GM21737 (cell line): Measurements from ENCODE around the gene ITPKB.
"Not testable (repeated sequence)": the region's sequence is repeated elsewhere in the genome, so short reads cannot be mapped to it uniquely, and the experiment has no call there.

ENCODE experiments used
- ATAC-seq: cut with Tn5 transposase; IDR thresholded peaks from one replicate; pipeline ENCODE4 v1.9.1; 2021; ENCODE audit warnings: mild to moderate bottlenecking, moderate library complexity; ENCODE audit not compliant: unreplicated experiment

Gene ITPKB

GRCh38 chr1:226761322-226761721, 22.2 kb upstream of the ITPKB start:
- no peak for ATAC-seq

DNA sequence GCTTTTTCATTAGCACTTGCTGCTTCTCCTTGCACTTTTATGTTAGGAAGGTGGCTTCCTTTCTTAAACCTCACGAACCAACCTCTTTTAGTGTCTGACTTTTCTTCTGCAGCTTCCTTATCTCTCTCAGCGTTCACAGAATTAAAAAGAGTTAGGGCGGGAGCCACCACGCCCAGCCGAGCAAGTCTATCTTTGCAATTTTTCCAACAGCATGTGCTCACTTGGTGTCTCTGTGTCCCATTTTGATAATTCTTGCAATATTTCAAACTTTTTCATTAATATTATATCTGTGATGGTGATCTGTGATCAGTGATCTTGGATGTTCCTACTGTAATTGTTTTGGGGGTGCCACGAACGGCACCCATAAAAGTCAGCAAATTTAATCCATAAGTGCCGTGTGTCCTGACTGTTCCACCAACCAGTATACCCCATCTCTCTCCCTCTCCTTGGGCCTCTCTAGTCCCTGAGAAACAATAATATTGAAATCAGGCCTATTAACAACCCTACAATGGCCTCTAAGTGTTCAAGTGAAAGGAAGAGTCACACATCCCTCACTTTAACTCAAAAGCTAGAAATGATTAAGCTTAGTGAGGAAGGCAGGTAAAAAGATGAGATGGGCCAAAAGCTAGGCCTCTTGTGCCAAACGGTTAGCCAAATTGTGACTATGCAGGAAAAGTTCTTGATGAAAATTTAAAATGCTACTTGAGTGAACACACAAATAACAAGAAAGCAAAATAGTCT, 15.9 kb upstream of the ITPKB start:
- ATAC-seq = no peak

DNA sequence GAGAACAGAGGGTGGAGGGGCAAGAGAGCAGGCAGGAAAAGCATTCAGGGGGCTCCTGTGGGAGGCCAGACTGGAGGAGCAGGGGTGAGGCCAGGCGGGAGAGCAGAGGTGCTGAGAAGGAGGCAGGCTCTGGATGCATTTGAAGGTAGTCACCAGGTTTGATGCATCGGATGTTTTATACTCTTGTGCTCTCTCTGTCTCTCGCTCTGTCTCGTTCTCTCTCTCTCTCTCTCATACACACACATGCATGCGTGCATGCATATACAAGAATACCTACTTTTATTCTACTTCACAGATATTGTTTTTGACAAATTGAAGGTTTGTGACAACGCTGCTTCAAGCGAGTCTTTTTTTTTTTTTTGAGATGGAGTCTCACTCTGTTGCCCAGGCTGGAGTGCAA, 15.0 kb upstream of the ITPKB start:
- ATAC-seq = no peak

DNA sequence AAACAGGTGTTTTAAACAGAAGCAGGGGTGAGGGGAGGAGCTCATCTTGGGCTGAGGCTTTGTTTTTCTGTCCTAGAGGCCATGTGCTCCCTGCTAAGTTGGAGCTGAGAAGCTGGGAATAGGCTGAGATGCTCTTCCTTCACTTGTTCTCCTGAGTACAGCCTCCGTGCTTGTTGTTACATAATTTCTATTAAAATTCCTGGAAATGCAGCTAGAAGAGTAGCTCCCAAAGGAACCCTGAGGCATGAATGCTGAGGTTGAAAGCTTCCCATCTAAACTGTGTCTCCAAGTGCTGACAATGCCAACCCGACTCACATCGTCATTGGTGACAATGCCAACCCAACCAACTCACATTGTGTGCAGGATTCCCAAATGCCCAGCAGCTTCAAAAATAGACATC, 12.6 kb upstream of the ITPKB start:
- no peak for ATAC-seq

GRCh38 chr1:226751214-226751613, 12.1 kb upstream of the ITPKB start:
- ATAC-seq = no peak

DNA sequence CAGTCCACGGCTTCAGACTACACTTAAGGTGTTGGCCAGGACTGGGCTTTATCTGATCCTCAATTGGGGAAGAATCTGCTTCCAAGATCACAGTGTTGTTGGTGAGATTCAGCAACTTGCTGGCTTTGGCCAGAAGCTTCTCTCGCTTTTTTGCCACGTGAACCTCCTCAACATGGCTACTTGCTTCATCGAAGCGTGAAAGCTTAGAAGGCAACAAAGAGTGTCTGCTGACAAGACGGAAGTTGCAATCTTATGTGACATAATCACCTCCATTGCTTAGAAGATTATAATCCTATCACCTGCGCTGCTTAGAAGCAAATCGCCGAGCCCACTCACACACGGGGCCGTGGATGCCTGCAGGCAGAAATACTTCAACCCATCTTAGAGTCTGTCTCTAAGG, 10.4 kb upstream of the ITPKB start:
- no peak for ATAC-seq

DNA sequence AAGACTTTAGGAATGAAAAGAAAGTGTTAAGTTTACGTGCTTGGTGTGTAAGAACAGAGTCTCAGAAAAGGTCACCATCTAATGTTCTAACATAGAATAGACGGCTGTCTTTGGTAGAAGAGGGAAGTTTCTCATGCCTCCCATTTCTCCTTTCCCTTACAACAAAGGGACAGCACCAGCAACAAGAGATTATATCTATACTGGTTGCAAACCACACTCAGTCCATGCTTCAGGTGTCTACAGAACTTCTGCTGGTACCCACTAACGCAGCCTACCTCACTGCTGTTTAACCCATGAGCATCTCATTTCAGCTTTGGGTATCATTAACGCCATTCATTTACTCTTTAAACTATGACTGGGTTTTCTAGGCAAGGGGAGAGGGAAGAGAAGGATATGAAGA, 9.2 kb upstream of the ITPKB start:
- ATAC-seq = no peak

DNA sequence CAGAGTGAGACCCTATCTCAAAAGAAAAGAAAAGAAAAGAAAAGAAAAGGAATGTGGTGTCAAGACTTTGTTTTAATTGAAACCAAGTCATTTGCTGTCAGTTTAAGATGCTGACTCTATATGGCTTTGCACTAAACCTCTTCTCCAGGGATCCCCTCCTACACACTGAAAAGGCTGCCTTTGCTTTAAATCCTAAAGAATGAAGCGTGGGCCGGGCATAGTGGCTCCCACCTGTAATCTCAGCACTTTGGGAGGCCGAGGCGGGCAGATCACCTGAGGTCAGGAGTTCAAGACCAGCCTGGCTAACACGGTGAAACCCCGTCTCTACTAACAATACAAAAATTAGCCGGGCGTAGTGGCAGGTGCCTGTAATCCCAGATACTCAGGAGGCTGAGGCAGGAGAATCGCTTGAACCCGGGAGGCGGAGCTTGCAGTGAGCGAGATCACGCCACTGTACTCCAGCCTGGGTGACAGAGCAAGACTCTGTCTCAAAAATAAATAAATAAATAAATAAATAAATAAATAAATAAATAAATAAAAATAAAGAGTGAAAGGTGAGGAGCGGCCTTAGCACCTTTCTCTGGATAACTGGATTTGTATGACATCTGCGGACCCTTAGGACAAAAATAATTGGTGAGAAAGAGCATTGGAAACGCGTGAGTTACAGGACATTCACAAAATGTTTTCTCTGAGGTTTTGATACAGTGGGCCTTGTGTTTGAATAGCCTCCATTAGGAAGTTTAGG, 8.6 kb upstream of the ITPKB start:
- not testable (repeated sequence) for ATAC-seq

- no peak for ATAC-seq
Observed at GRCh38 chr1:226743259-226743658, 4.2 kb upstream of the ITPKB start.

DNA sequence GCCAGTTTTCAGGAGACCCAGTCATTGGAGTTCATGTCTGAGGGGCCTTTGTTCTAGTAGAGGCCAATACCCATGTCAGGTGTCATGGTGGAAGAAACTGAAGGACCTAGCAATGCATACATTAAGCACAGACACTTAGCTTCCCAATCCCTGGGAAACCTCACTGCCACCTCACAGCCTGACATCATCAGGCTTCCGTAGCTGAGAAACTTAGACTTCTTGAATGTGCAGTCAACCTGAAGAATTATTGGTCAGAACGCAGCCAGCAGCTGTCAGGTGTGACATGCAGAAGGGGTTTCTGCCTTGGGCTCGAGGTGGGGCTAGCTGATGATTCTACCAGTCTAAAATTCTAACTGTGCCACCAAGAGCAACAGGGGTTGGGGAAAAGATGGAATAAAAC, 1.9 kb upstream of the ITPKB start:
- ATAC-seq = no peak

GRCh38 chr1:226739696-226740065, 599 bp upstream of the ITPKB start:
- ATAC-seq = no peak

GRCh38 chr1:226738421-226738994, 574 bp downstream of the ITPKB start:
- ATAC-seq = no peak

DNA sequence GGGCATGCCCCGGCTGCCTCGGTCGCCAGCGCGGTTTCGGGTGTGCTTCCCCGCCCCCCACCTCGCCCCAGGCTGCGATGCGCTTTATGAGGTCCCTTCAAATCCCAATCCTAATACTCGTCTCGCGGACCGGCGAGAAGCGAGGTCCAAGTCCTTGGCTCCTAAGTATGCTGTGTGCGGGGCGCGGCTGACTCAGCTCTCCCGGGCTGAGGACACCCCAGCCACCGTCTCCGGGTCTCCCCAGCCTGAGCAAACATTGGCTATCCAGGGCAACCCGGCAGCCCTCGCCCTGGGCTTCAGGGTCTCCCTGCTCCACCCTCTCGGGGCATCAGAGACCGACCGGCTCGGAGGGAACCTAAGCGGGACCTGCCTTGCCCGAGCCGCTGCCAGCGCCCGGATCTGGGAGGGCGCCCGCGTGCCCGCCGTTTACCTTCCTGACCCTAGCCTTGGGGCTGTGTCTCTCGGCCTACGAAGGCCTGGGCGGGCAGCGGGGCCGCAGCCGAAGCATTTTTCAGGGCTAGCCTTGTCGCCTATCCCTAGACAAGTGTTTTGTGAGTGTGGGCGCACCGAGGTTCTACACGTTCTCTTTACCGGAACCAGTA, 1.2 kb downstream of the ITPKB start:
- ATAC-seq = no peak

DNA sequence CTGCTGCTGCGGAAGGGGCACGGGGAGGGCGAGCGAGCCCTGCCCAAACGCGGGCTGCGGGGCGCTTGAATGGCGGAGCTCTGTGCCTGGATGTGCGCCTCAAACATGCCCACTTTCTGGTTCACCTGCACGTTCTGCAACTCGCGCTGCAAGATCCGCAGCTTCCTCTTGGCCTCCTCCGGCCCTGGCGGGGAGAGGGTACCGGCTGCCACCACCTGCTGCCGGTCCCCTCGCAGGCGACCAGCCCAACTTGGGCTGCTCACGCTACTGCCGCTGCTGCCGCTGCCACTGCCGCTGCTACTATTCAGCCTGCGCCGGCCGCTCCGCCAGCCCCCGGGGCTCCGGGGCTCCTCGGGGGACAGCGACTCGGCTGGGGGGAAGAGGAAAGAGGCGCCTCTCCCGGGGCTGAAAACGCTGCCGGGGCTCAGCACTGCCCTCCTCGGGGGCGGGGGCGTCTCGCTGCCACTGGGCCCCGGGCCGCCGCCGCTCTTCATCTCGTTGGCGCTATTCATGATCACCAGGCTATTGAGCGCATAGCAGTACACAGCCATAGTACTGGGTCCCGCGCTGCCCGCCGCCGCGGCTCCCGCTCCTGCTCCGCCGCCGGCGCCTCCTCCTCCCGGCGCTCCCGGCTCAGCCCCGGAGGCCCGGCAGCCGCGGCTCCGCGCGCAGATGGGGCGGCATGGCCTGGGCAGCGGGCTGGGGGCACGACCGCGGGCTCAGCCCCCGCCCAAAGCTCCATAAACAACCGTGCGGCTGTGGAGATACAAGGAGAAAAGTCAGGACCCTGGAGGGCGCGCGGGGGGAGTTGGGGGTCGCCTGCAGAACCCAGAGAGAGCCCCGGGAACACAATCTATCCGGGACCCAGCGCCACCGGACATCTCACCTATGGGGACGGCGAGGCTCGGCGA, 1.9 kb downstream of the ITPKB start:
- peak; percentile 37 for ATAC-seq

DNA sequence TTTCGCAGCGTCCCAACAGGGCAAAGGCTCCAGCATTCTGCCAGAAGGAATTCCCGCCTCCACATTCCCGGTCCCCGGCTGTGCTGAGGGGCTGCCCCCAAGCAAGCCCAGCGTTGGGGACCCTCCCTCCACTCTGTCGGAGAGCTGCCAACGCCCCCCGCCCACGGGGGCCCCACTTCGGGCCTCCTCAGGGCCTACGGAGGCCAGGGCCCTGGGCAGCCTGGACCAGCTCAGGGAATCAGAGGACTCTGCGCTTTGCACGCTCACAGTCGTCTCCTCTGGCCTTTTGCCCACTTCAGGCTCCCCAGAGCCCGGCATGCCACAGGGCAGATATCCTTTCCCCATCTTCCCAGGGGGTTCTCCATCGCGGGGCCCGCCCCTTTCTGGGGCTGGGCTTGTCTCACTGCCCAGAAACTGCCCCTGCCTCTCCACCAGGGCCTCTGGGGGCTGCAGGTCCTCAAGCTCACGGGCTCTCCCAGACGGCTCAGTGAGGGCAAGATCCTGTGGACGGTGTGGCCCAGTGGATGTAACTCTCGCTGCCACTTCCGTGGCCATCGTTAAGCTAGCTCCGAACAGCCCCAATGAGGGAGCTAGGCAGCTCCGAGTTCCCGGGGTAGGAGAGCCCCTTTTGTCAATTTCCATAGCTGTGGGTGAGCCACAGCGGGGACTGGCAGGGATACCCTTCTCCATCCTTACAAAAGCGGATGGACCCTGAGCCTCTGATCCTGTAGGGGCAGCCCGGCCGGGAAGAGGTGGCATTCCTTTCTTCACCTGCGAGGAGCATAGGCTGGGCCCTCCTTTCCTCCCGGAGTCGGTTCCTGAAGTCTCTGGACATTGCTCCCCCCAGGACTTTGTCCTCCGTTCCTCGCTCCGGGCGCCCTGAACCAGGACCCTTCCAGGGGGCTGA, 2.8 kb downstream of the ITPKB start:
- ATAC-seq = no peak

- ATAC-seq = no peak
Observed at GRCh38 chr1:226735576-226735975, 3.5 kb downstream of the ITPKB start.

DNA sequence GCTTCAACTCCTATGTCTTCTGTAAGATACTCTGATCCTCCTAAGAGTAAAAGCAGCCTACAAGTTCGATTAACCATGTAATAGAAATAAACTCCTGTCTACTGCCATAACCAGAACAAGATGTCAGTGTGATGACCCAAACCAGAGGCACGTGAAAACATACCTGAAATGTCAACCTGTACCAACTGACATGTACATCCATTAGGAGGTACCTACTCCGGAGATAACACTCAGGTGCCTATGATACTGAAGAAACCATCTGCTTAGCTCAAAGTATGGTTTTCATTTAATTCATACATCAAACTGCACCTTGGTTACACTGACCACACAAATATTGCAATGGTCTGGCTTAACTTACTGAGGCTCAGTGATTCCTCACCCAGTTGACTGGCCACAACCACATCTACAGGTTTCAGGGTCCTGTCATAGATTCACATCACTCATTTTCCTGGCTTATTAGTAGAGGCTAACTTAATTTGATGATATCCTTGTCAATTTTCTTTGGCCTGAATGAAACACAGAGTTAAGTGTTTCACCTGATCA, 4.4 kb downstream of the ITPKB start:
- ATAC-seq = no peak

- no peak for ATAC-seq
Observed at GRCh38 chr1:226733876-226734275, 5.2 kb downstream of the ITPKB start.

DNA sequence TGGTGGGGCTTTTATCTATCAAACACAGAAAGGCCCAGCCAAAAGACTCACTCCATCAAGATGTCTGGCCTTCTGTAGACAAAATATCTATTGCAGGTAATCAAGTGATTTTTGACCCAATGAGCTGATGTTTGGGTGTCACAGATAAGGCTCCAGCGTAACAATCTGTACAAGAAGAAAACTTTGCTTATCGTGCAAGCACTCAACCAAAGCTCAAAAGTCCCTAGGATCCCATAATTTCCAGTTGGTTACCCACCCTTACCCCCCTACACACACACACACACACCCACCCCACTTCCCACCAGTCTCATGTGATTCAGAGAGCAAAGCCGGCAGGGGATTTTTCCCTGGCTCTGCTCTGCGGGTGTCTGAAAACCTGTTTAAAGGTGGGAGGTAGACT, 5.8 kb downstream of the ITPKB start:
- no peak for ATAC-seq
